B cell (primary cell): ENCODE data around the gene PIAS4.

Experiments
- EZH2 ChIP-seq: IDR thresholded peaks from 2 replicates; pipeline ENCODE4 v1.6.1; 2012; ENCODE audit warnings: borderline replicate concordance, low read depth, mild to moderate bottlenecking, moderate library complexity, low read length; ENCODE audit not compliant: insufficient read depth, poor library complexity, severe bottlenecking
- TF ChIP-seq, protein P1 (sequence below): fragments of 200-600 bp; IDR thresholded peaks from one replicate; pipeline ENCODE4 v1.8.0; 2022; ENCODE audit warnings: antibody characterized with exemption, mild to moderate bottlenecking

DNA sequence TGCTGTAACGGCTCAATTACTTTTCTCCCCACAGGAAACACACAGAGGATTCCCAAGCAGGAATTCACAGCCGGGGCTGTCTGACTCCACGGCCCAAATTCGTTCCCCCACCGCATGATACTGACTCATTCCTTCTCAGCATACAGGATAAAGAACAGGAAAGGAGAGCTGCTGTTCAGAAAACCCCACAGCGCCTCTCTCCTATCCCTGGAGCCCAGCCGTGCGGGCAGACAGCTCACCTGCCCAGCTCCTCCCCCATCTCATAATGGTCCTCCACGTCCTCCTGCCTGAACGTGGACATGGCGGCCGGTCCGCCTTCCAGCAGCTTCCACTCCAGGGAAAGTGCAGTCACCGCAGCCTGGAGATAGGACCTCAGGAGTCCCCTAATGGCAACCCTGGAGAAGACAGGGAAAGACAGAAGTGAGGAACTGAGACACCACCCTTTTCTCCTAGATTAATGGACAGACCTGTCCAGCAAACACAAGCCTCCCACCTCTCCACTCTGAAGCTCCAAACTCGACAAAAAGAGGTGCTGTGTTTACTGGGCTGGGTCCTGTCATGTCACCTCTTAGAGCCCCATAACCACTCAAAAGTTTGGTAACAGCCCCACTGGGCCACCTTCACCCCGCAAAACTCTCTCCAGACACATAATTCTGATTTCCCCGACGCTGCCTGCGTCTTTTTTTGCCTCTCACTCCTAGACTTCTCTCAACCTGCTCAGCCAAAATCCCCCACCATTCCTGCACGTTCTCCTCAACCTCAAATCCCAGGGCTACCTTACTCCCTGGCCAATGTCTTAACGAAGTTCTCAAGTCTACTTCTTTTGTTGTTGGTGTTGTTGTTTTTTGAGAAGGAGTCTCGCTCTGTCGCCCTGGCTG lies 37.9 kb upstream of the PIAS4 start:
- TF ChIP-seq, protein P1, sequence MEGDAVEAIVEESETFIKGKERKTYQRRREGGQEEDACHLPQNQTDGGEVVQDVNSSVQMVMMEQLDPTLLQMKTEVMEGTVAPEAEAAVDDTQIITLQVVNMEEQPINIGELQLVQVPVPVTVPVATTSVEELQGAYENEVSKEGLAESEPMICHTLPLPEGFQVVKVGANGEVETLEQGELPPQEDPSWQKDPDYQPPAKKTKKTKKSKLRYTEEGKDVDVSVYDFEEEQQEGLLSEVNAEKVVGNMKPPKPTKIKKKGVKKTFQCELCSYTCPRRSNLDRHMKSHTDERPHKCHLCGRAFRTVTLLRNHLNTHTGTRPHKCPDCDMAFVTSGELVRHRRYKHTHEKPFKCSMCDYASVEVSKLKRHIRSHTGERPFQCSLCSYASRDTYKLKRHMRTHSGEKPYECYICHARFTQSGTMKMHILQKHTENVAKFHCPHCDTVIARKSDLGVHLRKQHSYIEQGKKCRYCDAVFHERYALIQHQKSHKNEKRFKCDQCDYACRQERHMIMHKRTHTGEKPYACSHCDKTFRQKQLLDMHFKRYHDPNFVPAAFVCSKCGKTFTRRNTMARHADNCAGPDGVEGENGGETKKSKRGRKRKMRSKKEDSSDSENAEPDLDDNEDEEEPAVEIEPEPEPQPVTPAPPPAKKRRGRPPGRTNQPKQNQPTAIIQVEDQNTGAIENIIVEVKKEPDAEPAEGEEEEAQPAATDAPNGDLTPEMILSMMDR, result no peak
- TF ChIP-seq EZH2, result no peak
